SK-N-SH treated with all-trans-retinoic acid at 6 μM for 48 hours (cell line): ENCODE measurements around the gene AIM2.

Experiments used
- ARNTL ChIP-seq: fragments of 450-650 bp; formaldehyde crosslinking; IDR thresholded peaks from 2 replicates; pipeline ENCODE4 v1.5.0; 2020; ENCODE audit warnings: low read depth, mild to moderate bottlenecking, moderate library complexity, borderline replicate concordance
- CREB5 ChIP-seq: fragments of 250-450 bp; sonication (Bioruptor Pico); IDR thresholded peaks from 2 replicates; pipeline ENCODE4 v1.5.1; 2020; ENCODE audit warnings: low read depth, mild to moderate bottlenecking, moderate library complexity
- OSR1 ChIP-seq: fragments of 250-450 bp; sonication (Bioruptor Pico); IDR thresholded peaks from 2 replicates; pipeline ENCODE4 v1.8.0; 2022; ENCODE audit warnings: moderate library complexity, mild to moderate bottlenecking, inconsistent platforms
- POU6F1 ChIP-seq: fragments of 250-450 bp; sonication (Bioruptor Pico); IDR thresholded peaks from 2 replicates; pipeline ENCODE4 v1.8.0; 2021; ENCODE audit warnings: low read depth, mild to moderate bottlenecking, moderate library complexity, borderline replicate concordance
- PPARA ChIP-seq: fragments of 250-450 bp; sonication (Bioruptor Pico); IDR thresholded peaks from 2 replicates; pipeline ENCODE4 v1.5.0; 2020; ENCODE audit warnings: mild to moderate bottlenecking, borderline replicate concordance
- RARB ChIP-seq: fragments of 250-450 bp; sonication (Bioruptor Pico); IDR thresholded peaks from 2 replicates; pipeline ENCODE4 v1.8.0; 2021; ENCODE audit warnings: mild to moderate bottlenecking, moderate library complexity
- SNAI2 ChIP-seq: fragments of 250-450 bp; sonication (Bioruptor Pico); IDR thresholded peaks from 2 replicates; pipeline ENCODE4 v1.5.0; 2020; ENCODE audit warnings: mild to moderate bottlenecking, moderate library complexity
- TOX ChIP-seq: fragments of 250-450 bp; sonication (Bioruptor Pico); IDR thresholded peaks from 2 replicates; pipeline ENCODE4 v1.8.0; 2021; ENCODE audit warnings: mild to moderate bottlenecking, moderate library complexity, borderline replicate concordance
- ZFP30 ChIP-seq: fragments of 450-650 bp; formaldehyde crosslinking; IDR thresholded peaks from 2 replicates; pipeline ENCODE4 v1.5.0; 2022; ENCODE audit warnings: mild to moderate bottlenecking, moderate library complexity
- ZNF70 ChIP-seq: fragments of 450-650 bp; formaldehyde crosslinking; IDR thresholded peaks from 2 replicates; pipeline ENCODE4 v1.5.0; 2020; ENCODE audit warnings: mild to moderate bottlenecking, moderate library complexity
- TF ChIP-seq, protein P1 (sequence below): fragments of 250-450 bp; sonication (Bioruptor Pico); IDR thresholded peaks from 2 replicates; pipeline ENCODE4 v1.8.0; 2020; ENCODE audit warnings: mild to moderate bottlenecking, moderate library complexity, borderline replicate concordance
- TF ChIP-seq, protein P2 (sequence below): fragments of 250-450 bp; sonication (Bioruptor Pico); IDR thresholded peaks from 2 replicates; pipeline ENCODE4 v1.5.1; 2021; ENCODE audit warnings: mild to moderate bottlenecking, moderate library complexity

GRCh38 chr1:159025043-159025442 is 51.5 kb downstream of the AIM2 start:
- no peak for TF ChIP-seq RARB (CRISPR knock-in tag)
- TF ChIP-seq, protein P1, sequence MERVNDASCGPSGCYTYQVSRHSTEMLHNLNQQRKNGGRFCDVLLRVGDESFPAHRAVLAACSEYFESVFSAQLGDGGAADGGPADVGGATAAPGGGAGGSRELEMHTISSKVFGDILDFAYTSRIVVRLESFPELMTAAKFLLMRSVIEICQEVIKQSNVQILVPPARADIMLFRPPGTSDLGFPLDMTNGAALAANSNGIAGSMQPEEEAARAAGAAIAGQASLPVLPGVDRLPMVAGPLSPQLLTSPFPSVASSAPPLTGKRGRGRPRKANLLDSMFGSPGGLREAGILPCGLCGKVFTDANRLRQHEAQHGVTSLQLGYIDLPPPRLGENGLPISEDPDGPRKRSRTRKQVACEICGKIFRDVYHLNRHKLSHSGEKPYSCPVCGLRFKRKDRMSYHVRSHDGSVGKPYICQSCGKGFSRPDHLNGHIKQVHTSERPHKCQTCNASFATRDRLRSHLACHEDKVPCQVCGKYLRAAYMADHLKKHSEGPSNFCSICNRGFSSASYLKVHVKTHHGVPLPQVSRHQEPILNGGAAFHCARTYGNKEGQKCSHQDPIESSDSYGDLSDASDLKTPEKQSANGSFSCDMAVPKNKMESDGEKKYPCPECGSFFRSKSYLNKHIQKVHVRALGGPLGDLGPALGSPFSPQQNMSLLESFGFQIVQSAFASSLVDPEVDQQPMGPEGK (CRISPR knock-in tag), result no peak
- TF ChIP-seq, protein P2, sequence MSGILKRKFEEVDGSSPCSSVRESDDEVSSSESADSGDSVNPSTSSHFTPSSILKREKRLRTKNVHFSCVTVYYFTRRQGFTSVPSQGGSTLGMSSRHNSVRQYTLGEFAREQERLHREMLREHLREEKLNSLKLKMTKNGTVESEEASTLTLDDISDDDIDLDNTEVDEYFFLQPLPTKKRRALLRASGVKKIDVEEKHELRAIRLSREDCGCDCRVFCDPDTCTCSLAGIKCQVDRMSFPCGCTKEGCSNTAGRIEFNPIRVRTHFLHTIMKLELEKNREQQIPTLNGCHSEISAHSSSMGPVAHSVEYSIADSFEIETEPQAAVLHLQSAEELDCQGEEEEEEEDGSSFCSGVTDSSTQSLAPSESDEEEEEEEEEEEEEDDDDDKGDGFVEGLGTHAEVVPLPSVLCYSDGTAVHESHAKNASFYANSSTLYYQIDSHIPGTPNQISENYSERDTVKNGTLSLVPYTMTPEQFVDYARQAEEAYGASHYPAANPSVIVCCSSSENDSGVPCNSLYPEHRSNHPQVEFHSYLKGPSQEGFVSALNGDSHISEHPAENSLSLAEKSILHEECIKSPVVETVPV (CRISPR knock-in tag), result no peak
- TF ChIP-seq CREB5, result no peak
- TF ChIP-seq ZFP30 (CRISPR knock-in tag), result no peak
- TF ChIP-seq SNAI2 (CRISPR knock-in tag), result no peak
- TF ChIP-seq PPARA (CRISPR knock-in tag), result no peak
- TF ChIP-seq OSR1 (CRISPR knock-in tag), result no peak
- no peak for TF ChIP-seq ARNTL (CRISPR knock-in tag)
- TF ChIP-seq TOX (CRISPR knock-in tag), result no peak
- TF ChIP-seq POU6F1, result no peak
- no peak for TF ChIP-seq ZNF70 (CRISPR knock-in tag)
